HepG2 (cell line): Measurements from ENCODE around the gene POLR2J. TPM values are rescaled to one million over a fixed set of nuclear protein-coding genes. Genes with fewer than 3 reads are reported as not detected.

Source experiments
- CBX2 ChIP-seq, 2 experiments: fragments of 200-600 bp in 1 of 2; sonication (generic); formaldehyde crosslinking in 1 of 2; IDR thresholded peaks; 2 replicates each; pipeline versions ENCODE4 v1.7.0 to v1.8.1; 2018 to 2022; ENCODE audit warnings: low read depth in 2 of 2, low read length in 1 of 2, mild to moderate bottlenecking in 1 of 2, missing genetic modification reagents in 1 of 2
- HCFC1 ChIP-seq: fragments of 150-350 bp; IDR thresholded peaks from 2 replicates; pipeline ENCODE4 v1.6.1; 2014; ENCODE audit warnings: low read depth, low read length
- MYNN ChIP-seq: sonication (generic); formaldehyde crosslinking; IDR thresholded peaks from 2 replicates; pipeline ENCODE4 v1.4.0; 2020; ENCODE audit warnings: mild to moderate bottlenecking, low read depth, missing genetic modification reagents
- NCOR1 ChIP-seq: fragments of 200-600 bp; sonication (generic); IDR thresholded peaks from 2 replicates; pipeline ENCODE4 v1.7.0; 2017; ENCODE audit warnings: antibody characterized with exemption, low read length, borderline replicate concordance
- PHF5A ChIP-seq: IDR thresholded peaks from one replicate; pipeline ENCODE4 v1.6.1; 2018; ENCODE audit warnings: low read depth, missing genetic modification reagents; ENCODE audit not compliant: unreplicated experiment
- POGZ ChIP-seq: sonication (generic); formaldehyde crosslinking; IDR thresholded peaks from 2 replicates; pipeline ENCODE4 v1.4.0; 2020; ENCODE audit warnings: mild to moderate bottlenecking, missing genetic modification reagents
- TCF7L2 ChIP-seq: IDR thresholded peaks from 2 replicates; pipeline ENCODE4 v1.6.1; 2011; ENCODE audit warnings: mild to moderate bottlenecking, low read depth, low read length, moderate library complexity
- ZBED4 ChIP-seq: sonication (generic); formaldehyde crosslinking; IDR thresholded peaks from 2 replicates; pipeline ENCODE4 v1.4.0; 2020; ENCODE audit warnings: missing genetic modification reagents, borderline replicate concordance
- ZNF335 ChIP-seq: sonication (generic); formaldehyde crosslinking; IDR thresholded peaks from 2 replicates; pipeline ENCODE4 v1.4.0; 2020; ENCODE audit warnings: missing genetic modification reagents
- ZNF430 ChIP-seq: sonication (generic); formaldehyde crosslinking; IDR thresholded peaks from 2 replicates; pipeline ENCODE4 v1.9.0; 2021; ENCODE audit warnings: mild to moderate bottlenecking, missing genetic modification reagents
- ZNF766 ChIP-seq: sonication (generic); formaldehyde crosslinking; IDR thresholded peaks from 2 replicates; pipeline ENCODE4 v1.5.0; 2020; ENCODE audit warnings: missing genetic modification reagents, borderline replicate concordance
- ZSCAN31 ChIP-seq: sonication (generic); formaldehyde crosslinking; IDR thresholded peaks from 2 replicates; pipeline ENCODE4 v1.5.0; 2020; ENCODE audit warnings: low read depth, mild to moderate bottlenecking, missing genetic modification reagents
- polyA plus RNA-seq, 8 experiments: library from polyadenylated mRNA; depleted of rRNA in 3 of 8; stranded (reverse) in 7 of 8; unstranded in 1 of 8; fragments of >200 nt; fragmentation: Illumina TruSeq in 4 of 8; extraction: Trizol in 4 of 8; gene quantifications; 2 replicates each; pipeline versions ENCODE4 v1.2.1 to v1.2.3, GENCODE V29; 2011 to 2016; ENCODE audit warnings: low read depth in 4 of 8, missing spikeins in 1 of 8, mixed read lengths in 1 of 8; ENCODE audit not compliant: insufficient read depth in 1 of 8
- total RNA-seq, 5 experiments: library from RNA; depleted of rRNA; stranded (reverse); fragments of >200 nt; fragmentation: Illumina TruSeq; extraction: Trizol; gene quantifications; 2 replicates each; pipeline ENCODE4 v1.2.3, GENCODE V29; 2016; ENCODE audit warnings: low read depth in 1 of 5
- TF ChIP-seq, protein P1 (sequence below), 2 experiments: IDR thresholded peaks; 2 replicates each; pipeline ENCODE4 v1.6.1; 2011 to 2012; ENCODE audit warnings: low read length in 2 of 2, borderline replicate concordance in 1 of 2, low read depth in 1 of 2, mild to moderate bottlenecking in 1 of 2, moderate library complexity in 1 of 2
- TF ChIP-seq, protein P2 (sequence below): fragments of 450-650 bp; IDR thresholded peaks from 2 replicates; pipeline ENCODE4 v1.6.1; 2016
- TF ChIP-seq, protein P3 (sequence below): sonication (generic); formaldehyde crosslinking; IDR thresholded peaks from 2 replicates; pipeline ENCODE4 v1.5.0; 2020; ENCODE audit warnings: mild to moderate bottlenecking, missing genetic modification reagents, borderline replicate concordance

The POLR2J gene
- total and polyA plus RNA-seq, 2 of the 13 experiments (the other 11 are each of a cell fraction or from before 2014, with no cell fraction given), result 41.2 to 71.4 TPM

- no peak for TF ChIP-seq TCF7L2
- peak; percentile 88 for TF ChIP-seq ZNF766
- TF ChIP-seq ZNF335 (CRISPR knock-in tag), result no peak
- TF ChIP-seq POGZ, result no peak
- TF ChIP-seq, protein P1, sequence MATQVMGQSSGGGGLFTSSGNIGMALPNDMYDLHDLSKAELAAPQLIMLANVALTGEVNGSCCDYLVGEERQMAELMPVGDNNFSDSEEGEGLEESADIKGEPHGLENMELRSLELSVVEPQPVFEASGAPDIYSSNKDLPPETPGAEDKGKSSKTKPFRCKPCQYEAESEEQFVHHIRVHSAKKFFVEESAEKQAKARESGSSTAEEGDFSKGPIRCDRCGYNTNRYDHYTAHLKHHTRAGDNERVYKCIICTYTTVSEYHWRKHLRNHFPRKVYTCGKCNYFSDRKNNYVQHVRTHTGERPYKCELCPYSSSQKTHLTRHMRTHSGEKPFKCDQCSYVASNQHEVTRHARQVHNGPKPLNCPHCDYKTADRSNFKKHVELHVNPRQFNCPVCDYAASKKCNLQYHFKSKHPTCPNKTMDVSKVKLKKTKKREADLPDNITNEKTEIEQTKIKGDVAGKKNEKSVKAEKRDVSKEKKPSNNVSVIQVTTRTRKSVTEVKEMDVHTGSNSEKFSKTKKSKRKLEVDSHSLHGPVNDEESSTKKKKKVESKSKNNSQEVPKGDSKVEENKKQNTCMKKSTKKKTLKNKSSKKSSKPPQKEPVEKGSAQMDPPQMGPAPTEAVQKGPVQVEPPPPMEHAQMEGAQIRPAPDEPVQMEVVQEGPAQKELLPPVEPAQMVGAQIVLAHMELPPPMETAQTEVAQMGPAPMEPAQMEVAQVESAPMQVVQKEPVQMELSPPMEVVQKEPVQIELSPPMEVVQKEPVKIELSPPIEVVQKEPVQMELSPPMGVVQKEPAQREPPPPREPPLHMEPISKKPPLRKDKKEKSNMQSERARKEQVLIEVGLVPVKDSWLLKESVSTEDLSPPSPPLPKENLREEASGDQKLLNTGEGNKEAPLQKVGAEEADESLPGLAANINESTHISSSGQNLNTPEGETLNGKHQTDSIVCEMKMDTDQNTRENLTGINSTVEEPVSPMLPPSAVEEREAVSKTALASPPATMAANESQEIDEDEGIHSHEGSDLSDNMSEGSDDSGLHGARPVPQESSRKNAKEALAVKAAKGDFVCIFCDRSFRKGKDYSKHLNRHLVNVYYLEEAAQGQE (IDR thresholded peaks at IDR 0.05; ENCODE audit: borderline replicate concordance in 1 of 2, low read depth in 1 of 2, low read length in 2 of 2), result no peak
- peak; percentile 83; the same call in 1 of the 2 replicates for TF ChIP-seq ZSCAN31 (CRISPR knock-in tag)
- TF ChIP-seq PHF5A (CRISPR knock-in tag), result no peak
- TF ChIP-seq, protein P2, sequence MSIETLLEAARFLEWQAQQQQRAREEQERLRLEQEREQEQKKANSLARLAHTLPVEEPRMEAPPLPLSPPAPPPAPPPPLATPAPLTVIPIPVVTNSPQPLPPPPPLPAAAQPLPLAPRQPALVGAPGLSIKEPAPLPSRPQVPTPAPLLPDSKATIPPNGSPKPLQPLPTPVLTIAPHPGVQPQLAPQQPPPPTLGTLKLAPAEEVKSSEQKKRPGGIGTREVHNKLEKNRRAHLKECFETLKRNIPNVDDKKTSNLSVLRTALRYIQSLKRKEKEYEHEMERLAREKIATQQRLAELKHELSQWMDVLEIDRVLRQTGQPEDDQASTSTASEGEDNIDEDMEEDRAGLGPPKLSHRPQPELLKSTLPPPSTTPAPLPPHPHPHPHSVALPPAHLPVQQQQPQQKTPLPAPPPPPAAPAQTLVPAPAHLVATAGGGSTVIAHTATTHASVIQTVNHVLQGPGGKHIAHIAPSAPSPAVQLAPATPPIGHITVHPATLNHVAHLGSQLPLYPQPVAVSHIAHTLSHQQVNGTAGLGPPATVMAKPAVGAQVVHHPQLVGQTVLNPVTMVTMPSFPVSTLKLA, result peak; percentile 62; the same call in 1 of the 2 replicates
- no peak for TF ChIP-seq CBX2 (IDR thresholded peaks at IDR 0.05; ENCODE audit: low read depth, low read length)
- no peak for TF ChIP-seq CBX2 (CRISPR knock-in tag; IDR thresholded peaks at IDR 0.05; ENCODE audit: low read depth)
- TF ChIP-seq ZBED4, result 0 out of 2 replicates have a peak, but pooled peaks have one; percentile 54
- TF ChIP-seq, protein P3, sequence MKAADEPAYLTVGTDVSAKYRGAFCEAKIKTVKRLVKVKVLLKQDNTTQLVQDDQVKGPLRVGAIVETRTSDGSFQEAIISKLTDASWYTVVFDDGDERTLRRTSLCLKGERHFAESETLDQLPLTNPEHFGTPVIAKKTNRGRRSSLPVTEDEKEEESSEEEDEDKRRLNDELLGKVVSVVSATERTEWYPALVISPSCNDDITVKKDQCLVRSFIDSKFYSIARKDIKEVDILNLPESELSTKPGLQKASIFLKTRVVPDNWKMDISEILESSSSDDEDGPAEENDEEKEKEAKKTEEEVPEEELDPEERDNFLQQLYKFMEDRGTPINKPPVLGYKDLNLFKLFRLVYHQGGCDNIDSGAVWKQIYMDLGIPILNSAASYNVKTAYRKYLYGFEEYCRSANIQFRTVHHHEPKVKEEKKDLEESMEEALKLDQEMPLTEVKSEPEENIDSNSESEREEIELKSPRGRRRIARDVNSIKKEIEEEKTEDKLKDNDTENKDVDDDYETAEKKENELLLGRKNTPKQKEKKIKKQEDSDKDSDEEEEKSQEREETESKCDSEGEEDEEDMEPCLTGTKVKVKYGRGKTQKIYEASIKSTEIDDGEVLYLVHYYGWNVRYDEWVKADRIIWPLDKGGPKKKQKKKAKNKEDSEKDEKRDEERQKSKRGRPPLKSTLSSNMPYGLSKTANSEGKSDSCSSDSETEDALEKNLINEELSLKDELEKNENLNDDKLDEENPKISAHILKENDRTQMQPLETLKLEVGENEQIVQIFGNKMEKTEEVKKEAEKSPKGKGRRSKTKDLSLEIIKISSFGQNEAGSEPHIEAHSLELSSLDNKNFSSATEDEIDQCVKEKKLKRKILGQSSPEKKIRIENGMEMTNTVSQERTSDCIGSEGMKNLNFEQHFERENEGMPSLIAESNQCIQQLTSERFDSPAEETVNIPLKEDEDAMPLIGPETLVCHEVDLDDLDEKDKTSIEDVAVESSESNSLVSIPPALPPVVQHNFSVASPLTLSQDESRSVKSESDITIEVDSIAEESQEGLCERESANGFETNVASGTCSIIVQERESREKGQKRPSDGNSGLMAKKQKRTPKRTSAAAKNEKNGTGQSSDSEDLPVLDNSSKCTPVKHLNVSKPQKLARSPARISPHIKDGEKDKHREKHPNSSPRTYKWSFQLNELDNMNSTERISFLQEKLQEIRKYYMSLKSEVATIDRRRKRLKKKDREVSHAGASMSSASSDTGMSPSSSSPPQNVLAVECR (CRISPR knock-in tag), result peak; percentile 99
- TF ChIP-seq MYNN, result no peak
- TF ChIP-seq NCOR1, result no peak
- no peak for TF ChIP-seq ZNF430
- peak; percentile 92 for TF ChIP-seq HCFC1
Measured at GRCh38 chr7:102464577-102465280, 14.0 kb downstream of the POLR2J start, which contains the start of the genes ALKBH4 and LRWD1 (continued).
